GM12872 (cell line): ENCODE measurements around the gene ATP6V1F.

Experiments
- CTCF ChIP-seq: IDR thresholded peaks from 3 replicates; pipeline ENCODE4 v1.5.1; 2011; ENCODE audit warnings: low read depth, mild to moderate bottlenecking, low read length, moderate library complexity; ENCODE audit not compliant: insufficient read depth

The ATP6V1F gene

GRCh38 chr7:128886391-128887168 is 23.9 kb downstream of the ATP6V1F start:
- no peak for TF ChIP-seq CTCF

GRCh38 chr7:128887169-128888038 is 24.7 kb downstream of the ATP6V1F start:
- no peak for TF ChIP-seq CTCF

- TF ChIP-seq CTCF, result no peak
These were observed 25.5 kb downstream of the ATP6V1F start for GRCh38 chr7:128888039-128888755.

- no peak for TF ChIP-seq CTCF
These were observed 26.1 kb downstream of the ATP6V1F start for GRCh38 chr7:128888756-128889095.

GRCh38 chr7:128889121-128889520 is 26.5 kb downstream of the ATP6V1F start:
- TF ChIP-seq CTCF, result no peak

GRCh38 chr7:128890306-128891109 is 27.9 kb downstream of the ATP6V1F start:
- TF ChIP-seq CTCF, result no peak
